Measurements from ENCODE around the gene AZI2. TPM values are rescaled to one million over a fixed set of nuclear protein-coding genes. Genes with fewer than 3 reads are reported as not detected.

AZI2 gene
- total RNA-seq, 4 donors from 2014 or later = 48.3 to 87.7 (median 59.1) TPM

- Histone ChIP-seq H3K4me1 (no peaks in the 10 kb centered on the region), H3K36me3 (peaks cover 0 to 3% of the 10 kb centered on the region in 2 donors), H3K27me3 (no peaks in the 10 kb centered on the region), H3K9me3 (no peaks in the 10 kb centered on the region), H3K27ac (no peak overlapping the region), H3K4me3 (no peak overlapping the region)
- 82 to 86% methylated on average over 3 of the region's 3 CpGs for WGBS, 2 donors (ENCODE audit: low coverage in 1 of 2)
- no peak for ATAC-seq
- TF ChIP-seq POLR2A (IDR thresholded peaks at IDR 0.05) (no peak), POLR2AphosphoS5 (IDR thresholded peaks at IDR 0.05) (no peak), EP300 (IDR thresholded peaks at IDR 0.05) (no peak), CTCF (IDR thresholded peaks at IDR 0.05) (no peak)
Measured at GRCh38 chr3:28308196-28308595, 40.4 kb downstream of the AZI2 start.

- H3K36me3 ChIP-seq = no peaks in the 10 kb centered on the region
- 76 to 90% methylated on average over 4 of the region's 4 CpGs for WGBS, 2 donors (ENCODE audit: low coverage in 1 of 2)
- no peaks in the 10 kb centered on the region for H3K9me3 ChIP-seq
- no peaks in the 10 kb centered on the region for H3K4me1 ChIP-seq
- H3K4me3 ChIP-seq = no peak overlapping the region
- ATAC-seq = no peak
- H3K27me3 ChIP-seq = no peaks in the 10 kb centered on the region
- H3K27ac ChIP-seq = no peak overlapping the region
- TF ChIP-seq POLR2AphosphoS5 (IDR thresholded peaks at IDR 0.05) (no peak), CTCF (IDR thresholded peaks at IDR 0.05) (no peak), POLR2A (IDR thresholded peaks at IDR 0.05) (no peak), EP300 (IDR thresholded peaks at IDR 0.05) (no peak)
Measured at GRCh38 chr3:28301688-28302087, 46.9 kb downstream of the AZI2 start.

GRCh38 chr3:28300345-28300962 lies 48.2 kb downstream of the AZI2 start:
- H3K9me3 ChIP-seq = no peaks in the 10 kb centered on the region
- H3K36me3 ChIP-seq = no peaks in the 10 kb centered on the region
- no peak for ATAC-seq
- H3K4me3 ChIP-seq = no peak overlapping the region
- H3K27me3 ChIP-seq = no peaks in the 10 kb centered on the region
- WGBS, 2 donors (ENCODE audit: low coverage in 1 of 2) = 88 to 89% methylated on average over 5 of the region's 5 CpGs
- no peak overlapping the region for H3K27ac ChIP-seq
- TF ChIP-seq POLR2AphosphoS5 (IDR thresholded peaks at IDR 0.05) (no peak), CTCF (IDR thresholded peaks at IDR 0.05) (no peak), EP300 (IDR thresholded peaks at IDR 0.05) (no peak), POLR2A (IDR thresholded peaks at IDR 0.05) (no peak)
- H3K4me1 ChIP-seq = peaks cover 0 to 7% (median 0%) of the 10 kb centered on the region in 3 donors

DNA sequence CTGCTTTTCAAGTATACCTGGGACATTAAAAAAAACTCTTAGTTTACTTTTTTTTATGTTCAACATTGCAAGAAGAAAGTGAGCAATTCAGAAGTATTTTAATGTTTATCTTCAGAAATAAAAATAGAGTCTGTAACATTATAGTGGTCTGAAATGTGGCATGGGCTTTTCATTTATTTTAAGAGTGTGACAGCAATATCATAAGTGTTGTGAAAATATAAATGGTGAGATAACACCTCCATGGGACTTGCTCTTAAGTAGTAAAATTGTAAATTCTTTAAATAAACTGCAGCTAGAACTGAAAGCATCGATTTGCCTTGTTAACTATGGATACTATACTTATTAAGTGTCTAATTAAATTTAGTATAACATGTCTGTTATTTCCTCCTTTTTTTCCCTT lies 48.9 kb downstream of the AZI2 start:
- peaks cover 0 to 12% (median 0%) of the 10 kb centered on the region in 3 donors for H3K4me1 ChIP-seq
- no peak overlapping the region for H3K27ac ChIP-seq
- H3K4me3 ChIP-seq = no peak overlapping the region
- H3K36me3 ChIP-seq = no peaks in the 10 kb centered on the region
- TF ChIP-seq EP300 (IDR thresholded peaks at IDR 0.05) (no peak), CTCF (IDR thresholded peaks at IDR 0.05) (no peak)
- ATAC-seq = no peak
- 61 to 74% methylated on average over 1 of the region's 1 CpG for WGBS, 2 donors (ENCODE audit: low coverage in 1 of 2)
- no peaks in the 10 kb centered on the region for H3K9me3 ChIP-seq
- H3K27me3 ChIP-seq = no peaks in the 10 kb centered on the region

DNA sequence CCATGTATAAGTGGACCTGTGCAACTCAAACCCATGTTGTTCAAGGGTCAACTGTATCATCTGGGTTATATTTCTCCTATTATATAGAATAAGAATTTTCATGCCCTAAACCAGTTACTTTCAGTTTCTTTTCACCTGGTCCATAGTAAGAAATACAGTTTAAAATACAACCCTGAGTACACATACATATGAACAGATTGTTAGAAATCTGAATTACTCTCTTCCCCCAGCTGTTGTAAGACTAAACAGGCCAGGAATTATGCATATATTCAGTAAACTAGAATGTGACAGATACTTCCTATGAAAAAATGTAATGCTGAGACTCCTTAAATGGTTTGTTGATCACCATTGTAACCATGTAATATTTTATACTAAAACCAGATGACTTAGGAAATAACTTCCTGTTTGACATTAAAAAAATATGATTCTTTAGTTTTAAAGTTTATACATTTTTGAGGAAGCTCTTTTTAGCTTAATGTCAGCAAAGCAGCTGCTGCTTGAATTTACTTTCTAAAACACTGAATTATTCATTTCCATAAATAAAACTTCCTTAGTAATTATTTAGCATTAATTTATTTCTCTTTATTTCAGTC lies 52.6 kb downstream of the AZI2 start:
- no peaks in the 10 kb centered on the region for H3K9me3 ChIP-seq
- H3K4me1 ChIP-seq = peaks cover 0 to 12% (median 0%) of the 10 kb centered on the region in 3 donors
- no peak overlapping the region for H3K27ac ChIP-seq
- no peak overlapping the region for H3K4me3 ChIP-seq
- H3K27me3 ChIP-seq = no peaks in the 10 kb centered on the region
- no peak for ATAC-seq
- no peak for TF ChIP-seq EP300 (IDR thresholded peaks at IDR 0.05)
- no peak for TF ChIP-seq POLR2A (IDR thresholded peaks at IDR 0.05)
- no peak for TF ChIP-seq CTCF (IDR thresholded peaks at IDR 0.05)
- no peak for TF ChIP-seq POLR2AphosphoS5 (IDR thresholded peaks at IDR 0.05)
- peaks cover 0 to 3% of the 10 kb centered on the region in 2 donors for H3K36me3 ChIP-seq
